ENCODE measurements around the gene TM4SF20. TPM values are rescaled to one million over a fixed set of nuclear protein-coding genes. Genes with fewer than 3 reads are reported as not detected.

TM4SF20 gene
- total RNA-seq, 3 donors from 2014 or later: not detected

- no peaks in the 10 kb centered on the region for H3K9me3 ChIP-seq
- no peak for TF ChIP-seq CTCF (IDR thresholded peaks at IDR 0.05)
- TF ChIP-seq POLR2A (IDR thresholded peaks at IDR 0.05): no peak
- no peak overlapping the region for H3K27ac ChIP-seq
- H3K4me3 ChIP-seq: no peak overlapping the region
- H3K36me3 ChIP-seq: no peaks in the 10 kb centered on the region
- no peaks in the 10 kb centered on the region for H3K4me1 ChIP-seq
- DNase-seq (ENCODE audit: low spot score in 2 of 2): no peak
- intact Hi-C loops (cut with DNase I; ENCODE audit: low total_unique reads): no loop called here
- H3K27me3 ChIP-seq: no peaks in the 10 kb centered on the region
Observed at GRCh38 chr2:227320305-227321094, 58.6 kb downstream of the TM4SF20 start.

- DNase-seq (ENCODE audit: low spot score in 2 of 2): no peak
- TF ChIP-seq POLR2AphosphoS5 (IDR thresholded peaks at IDR 0.05) (no peak), POLR2A (IDR thresholded peaks at IDR 0.05) (no peak), CTCF (IDR thresholded peaks at IDR 0.05) (no peak)
- intact Hi-C loops (cut with DNase I; ENCODE audit: low total_unique reads): no loop called here
Observed at GRCh38 chr2:227317834-227318233, 61.3 kb downstream of the TM4SF20 start.

GRCh38 chr2:227313310-227313709 lies 65.8 kb downstream of the TM4SF20 start:
- intact Hi-C loops (cut with DNase I; ENCODE audit: low total_unique reads): no loop called here
- H3K36me3 ChIP-seq: no peaks in the 10 kb centered on the region

More at GRCh38 chr2:227317834-227318233, 61.3 kb downstream of the TM4SF20 start:
- no peaks in the 10 kb centered on the region for H3K9me3 ChIP-seq
- H3K27ac ChIP-seq: no peak overlapping the region
- H3K4me3 ChIP-seq: no peak overlapping the region
- H3K4me1 ChIP-seq: no peaks in the 10 kb centered on the region
- H3K36me3 ChIP-seq: no peaks in the 10 kb centered on the region
- H3K27me3 ChIP-seq: no peaks in the 10 kb centered on the region

GRCh38 chr2:227312579-227312978 lies 66.5 kb downstream of the TM4SF20 start:
- Histone ChIP-seq H3K36me3 (no peaks in the 10 kb centered on the region), H3K27ac (no peak overlapping the region), H3K9me3 (no peaks in the 10 kb centered on the region), H3K4me1 (no peaks in the 10 kb centered on the region), H3K4me3 (no peak overlapping the region), H3K27me3 (no peaks in the 10 kb centered on the region)
- intact Hi-C loops (cut with DNase I; ENCODE audit: low total_unique reads): no loop called here
- TF ChIP-seq POLR2AphosphoS5 (IDR thresholded peaks at IDR 0.05) (no peak), POLR2A (IDR thresholded peaks at IDR 0.05) (no peak)
- DNase-seq (ENCODE audit: low spot score in 2 of 2): no peak

More at GRCh38 chr2:227313310-227313709, 65.8 kb downstream of the TM4SF20 start:
- Histone ChIP-seq H3K9me3 (no peaks in the 10 kb centered on the region), H3K4me3 (no peak overlapping the region), H3K27me3 (no peaks in the 10 kb centered on the region), H3K27ac (no peak overlapping the region), H3K4me1 (no peaks in the 10 kb centered on the region)
- TF ChIP-seq CTCF (IDR thresholded peaks at IDR 0.05) (no peak), POLR2AphosphoS5 (IDR thresholded peaks at IDR 0.05) (no peak), POLR2A (IDR thresholded peaks at IDR 0.05) (no peak)
- DNase-seq (ENCODE audit: low spot score in 2 of 2): no peak

Other genes with a start within 250 kb of the TM4SF20 start
- 1 to 10 TPM; 1.2 to 3.8 (median 1.6) TPM for gene COL4A4, start 215.1 kb downstream of the TM4SF20 start, total RNA-seq
- gene COL4A3, start 214.7 kb downstream of the TM4SF20 start, total RNA-seq: 1 to 10 TPM; 2.9 to 3.7 (median 3.3) TPM
- 100 to 1,000 TPM; 120 to 135 (median 122) TPM for gene MFF, start 54.1 kb downstream of the TM4SF20 start, total RNA-seq
- not detected for gene SCYGR1, start 8.6 kb upstream of the TM4SF20 start, total RNA-seq
- gene AGFG1, start 92.8 kb upstream of the TM4SF20 start, total RNA-seq: 100 to 1,000 TPM in 1 of 3 donors, 10 to 100 TPM in 2; 77.0 to 145 (median 78.4) TPM
- gene SCYGR2, start 219.6 kb upstream of the TM4SF20 start, total RNA-seq: not detected
- not detected for gene SCYGR3, start 235.5 kb upstream of the TM4SF20 start, total RNA-seq
- not detected for gene SCYGR4, start 238.2 kb upstream of the TM4SF20 start, total RNA-seq

Measured in breast epithelium (tissue), 4 donors.